ENCODE results near the gene DISP3.

Gene DISP3

GRCh38 chr1:11529763-11530730 is 51.1 kb downstream of the DISP3 start:
- no peak for DNase-seq

GRCh38 chr1:11530731-11531311 is 51.9 kb downstream of the DISP3 start:
- DNase-seq = no peak

- DNase-seq = no peak
Observed at GRCh38 chr1:11531314-11531870, 52.4 kb downstream of the DISP3 start.

DNA sequence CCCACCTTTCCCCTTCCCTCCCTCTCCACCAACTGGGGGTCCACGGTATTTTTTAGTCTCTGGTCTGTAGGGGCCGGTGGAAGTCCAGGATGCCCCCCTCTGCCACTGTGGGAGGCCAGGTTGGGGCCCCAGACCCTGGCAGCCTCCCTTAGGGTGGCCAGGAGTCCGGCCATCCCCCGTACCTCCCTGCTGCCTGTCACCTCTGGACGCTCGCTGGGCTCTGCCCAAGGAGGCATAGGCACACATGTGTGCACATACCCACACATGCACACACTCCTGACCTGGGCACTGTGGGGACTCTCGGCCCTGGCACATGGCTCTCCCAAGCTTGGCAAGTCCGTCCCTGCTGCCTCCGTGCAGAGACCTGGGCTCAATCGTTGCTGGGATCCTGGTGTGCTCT is 53.0 kb downstream of the DISP3 start:
- DNase-seq = no peak

DNA sequence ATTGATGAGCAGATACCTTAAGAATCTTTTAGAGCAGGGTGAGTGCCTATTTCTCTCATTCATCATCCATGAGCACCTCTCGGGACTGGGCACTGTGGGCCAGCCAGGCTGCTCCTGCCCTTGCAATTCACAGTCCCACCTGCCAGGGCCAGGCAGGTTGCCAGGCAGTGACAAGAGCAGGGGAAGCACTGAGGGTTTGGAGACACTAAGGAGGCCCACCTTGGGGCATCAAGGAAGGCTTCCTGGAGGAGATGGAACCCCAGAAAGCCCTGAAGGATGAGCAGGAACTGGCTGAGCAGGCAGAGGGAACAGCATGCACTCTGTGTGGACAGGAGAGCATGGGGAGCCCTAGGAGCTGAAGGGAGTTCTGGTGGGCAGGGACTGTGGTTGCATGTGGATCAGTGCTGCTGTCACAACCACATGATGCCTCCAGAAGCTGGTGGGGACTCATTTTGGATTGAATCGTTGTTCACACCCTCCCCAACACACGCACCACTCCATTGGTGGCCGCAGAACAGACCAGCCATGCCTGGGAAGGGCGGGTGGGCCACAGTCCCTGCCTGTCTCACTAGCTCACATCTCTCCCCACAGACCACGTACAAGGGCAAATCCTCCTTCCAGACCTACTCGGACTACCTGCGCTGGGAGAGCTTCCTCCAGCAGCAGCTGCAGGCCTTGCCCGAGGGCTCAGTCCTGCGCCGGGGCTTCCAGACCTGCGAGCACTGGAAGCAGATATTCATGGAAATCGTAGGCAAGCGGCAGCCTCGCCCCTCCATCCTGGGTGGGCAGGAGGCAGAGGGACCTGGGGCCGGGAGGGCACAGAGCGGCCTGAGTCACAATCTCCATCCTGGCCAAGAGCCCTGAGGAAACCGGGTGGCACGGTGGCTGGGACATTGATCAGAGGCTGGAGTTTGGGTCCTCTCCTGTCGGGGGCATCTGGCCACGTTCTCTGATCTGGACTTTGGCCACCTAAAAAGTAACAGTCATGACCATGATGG is 55.1 kb downstream of the DISP3 start:
- DNase-seq = no peak

GRCh38 chr1:11534846-11535245 is 55.9 kb downstream of the DISP3 start:
- DNase-seq = no peak

GRCh38 chr1:11535316-11535715 is 56.4 kb downstream of the DISP3 start:
- DNase-seq = no peak

DNA sequence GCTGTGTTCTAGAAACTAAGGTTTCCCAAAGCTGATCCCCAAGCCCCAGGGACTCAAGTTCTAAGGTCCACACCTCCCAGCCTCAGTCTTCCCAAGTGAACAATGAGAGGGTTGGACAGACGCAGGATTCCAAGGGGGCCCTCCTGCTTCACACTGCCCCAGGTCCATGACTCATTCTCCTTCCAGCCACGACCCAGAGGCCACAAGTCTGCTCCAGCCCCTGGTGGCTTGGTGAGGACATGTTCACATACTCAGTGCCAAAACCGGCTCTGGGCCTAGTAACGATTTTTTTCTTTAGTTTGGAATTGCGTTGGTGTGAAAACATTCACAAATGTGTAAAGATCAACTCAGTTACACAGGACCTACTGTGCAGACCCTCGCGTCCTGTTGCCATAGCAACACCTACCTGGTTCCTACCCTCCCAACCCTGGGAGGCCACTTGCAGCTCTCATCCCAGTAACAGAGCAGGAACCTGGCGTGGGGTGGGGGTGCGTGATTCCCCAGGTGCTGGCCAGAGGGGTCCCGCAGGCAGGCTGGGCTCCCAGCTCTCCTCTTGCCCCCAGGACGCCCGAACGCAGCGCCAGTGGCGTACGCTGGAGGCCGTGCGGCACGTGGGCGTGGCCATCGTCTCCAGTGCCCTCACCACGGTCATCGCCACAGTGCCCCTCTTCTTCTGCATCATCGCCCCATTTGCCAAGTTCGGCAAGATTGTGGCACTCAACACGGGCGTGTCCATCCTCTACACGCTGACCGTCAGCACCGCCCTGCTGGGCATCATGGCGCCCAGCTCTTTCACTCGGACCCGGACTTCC is 57.0 kb downstream of the DISP3 start:
- no peak for DNase-seq

- DNase-seq = no peak
Observed at GRCh38 chr1:11536573-11537379, 57.8 kb downstream of the DISP3 start.

GRCh38 chr1:11537380-11537764 is 58.4 kb downstream of the DISP3 start:
- DNase-seq = no peak

GRCh38 chr1:11537854-11538591 is 59.1 kb downstream of the DISP3 start:
- no peak for DNase-seq

DNA sequence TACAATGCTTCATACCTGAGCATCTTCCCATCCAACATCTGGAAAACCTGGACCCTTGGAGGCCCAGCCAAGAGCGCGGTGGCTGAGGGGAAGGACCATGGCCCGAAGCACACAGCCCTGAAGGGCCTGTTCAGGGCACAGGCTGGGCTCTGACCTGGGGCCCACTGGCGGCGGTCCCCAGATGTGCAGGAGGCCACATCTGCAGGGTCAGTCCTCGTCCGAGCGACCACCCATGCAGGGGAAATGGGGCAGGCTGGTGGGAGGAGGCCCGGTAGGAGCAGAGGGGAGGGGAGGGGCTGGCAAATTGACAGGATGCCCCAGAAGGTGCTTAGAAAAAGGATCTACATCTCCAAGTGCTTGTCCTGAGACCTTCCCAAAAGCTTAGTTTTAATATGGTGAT is 59.9 kb downstream of the DISP3 start:
- no peak for DNase-seq

DNA sequence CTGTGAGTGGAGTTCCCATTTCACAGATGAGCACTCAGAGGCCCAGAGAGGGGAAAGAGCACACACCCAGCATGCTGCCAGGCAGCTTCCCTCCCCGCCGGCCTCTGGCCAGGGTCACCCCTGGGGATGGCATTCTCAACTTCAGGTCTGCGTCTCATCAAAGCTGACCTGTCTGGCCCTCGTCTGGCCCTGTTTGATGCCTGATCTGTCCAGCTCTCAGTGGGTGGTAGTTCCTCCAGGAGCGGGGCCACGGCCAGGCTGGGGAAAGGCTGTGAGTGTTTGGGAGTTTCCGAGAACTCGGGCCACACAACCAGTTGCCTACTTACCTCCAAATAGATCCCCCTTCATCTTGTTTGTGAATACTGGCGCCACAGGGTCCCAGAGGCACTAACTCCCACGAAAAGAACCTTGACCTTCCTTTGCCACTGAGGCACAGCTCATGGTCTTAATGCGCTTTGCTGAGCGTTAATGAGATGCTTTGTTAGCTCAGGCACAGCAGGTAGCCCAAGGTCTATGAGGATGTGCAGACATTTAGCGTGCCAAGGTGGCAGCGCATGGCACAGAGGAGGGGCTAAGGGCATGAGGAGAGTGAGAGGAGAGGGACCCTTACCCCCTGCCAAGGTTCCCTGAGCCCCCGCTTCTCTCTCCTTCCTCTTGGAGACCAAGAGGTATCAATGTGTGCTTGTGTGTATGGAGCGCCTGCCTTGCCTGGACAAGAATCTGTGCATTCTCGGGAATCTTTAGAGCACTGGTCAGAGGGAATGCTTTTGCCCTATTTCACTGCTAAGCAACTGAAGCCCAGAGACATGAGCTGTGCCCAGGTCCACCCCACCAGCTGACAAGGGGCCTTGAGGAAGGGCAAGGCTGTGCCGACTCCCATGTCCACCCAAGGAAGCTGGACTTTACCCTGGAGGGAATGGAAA is 61.2 kb downstream of the DISP3 start:
- DNase-seq = no peak

DNA sequence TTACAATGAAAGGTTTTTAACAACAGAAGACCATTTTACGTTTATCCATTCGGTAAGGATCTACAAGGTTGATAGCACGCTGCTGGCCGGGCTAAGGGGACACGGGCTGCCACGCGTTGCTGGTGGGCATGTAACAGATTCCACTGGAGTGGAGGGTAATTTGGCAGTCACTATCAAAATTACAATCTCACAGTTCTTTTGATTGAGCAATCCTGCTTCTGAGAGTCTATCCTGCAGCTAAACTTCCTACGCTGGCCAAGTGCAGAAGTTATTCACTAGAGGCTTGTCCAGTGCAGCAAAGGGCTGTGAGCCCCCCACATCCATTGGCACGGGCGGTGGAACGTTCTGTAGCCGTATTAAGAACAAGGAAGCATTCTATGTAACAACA is 61.8 kb downstream of the DISP3 start:
- DNase-seq = no peak

DNA sequence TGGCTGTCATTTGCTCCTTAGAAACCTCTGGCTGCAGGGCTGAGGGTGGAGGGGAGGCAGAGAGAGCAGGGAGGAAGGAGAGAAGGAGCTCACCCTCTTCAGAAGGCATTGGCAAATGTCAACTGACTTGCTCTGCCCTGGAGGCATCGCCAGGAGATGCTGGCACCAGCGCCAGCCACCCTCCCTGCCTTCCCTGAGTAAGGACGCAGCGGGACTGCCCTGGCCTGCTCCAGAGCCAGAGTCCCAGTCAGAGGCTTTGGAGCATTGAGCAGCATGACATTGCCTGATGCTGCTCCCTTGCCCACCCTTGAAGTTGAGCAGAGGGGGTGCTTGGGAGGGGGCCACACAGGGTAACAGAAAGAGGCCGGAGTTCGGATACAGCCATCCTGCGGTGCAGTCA is 62.3 kb downstream of the DISP3 start:
- DNase-seq = no peak

DNA sequence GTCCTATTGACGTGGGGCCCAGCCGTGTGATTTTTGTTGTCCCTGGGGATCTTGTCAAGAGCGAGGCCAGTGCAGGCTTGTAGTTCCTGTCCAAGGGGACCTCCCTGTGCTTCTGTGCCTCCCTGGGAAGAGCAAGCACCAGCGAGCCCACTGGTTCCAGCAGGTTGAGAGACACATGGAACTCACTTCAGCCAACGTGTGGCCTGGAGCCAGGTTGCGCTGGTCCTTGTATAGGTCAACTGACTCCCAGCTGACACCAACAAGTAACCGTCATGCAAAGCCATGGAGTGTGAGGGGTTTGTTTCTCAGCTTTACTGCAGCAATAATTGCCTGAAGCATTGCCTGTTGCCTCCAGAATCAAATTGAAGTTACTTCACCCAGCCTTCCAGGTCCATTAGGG is 63.0 kb downstream of the DISP3 start:
- no peak for DNase-seq

- DNase-seq = no peak
Observed at GRCh38 chr1:11543392-11543791, 64.4 kb downstream of the DISP3 start.

DNA sequence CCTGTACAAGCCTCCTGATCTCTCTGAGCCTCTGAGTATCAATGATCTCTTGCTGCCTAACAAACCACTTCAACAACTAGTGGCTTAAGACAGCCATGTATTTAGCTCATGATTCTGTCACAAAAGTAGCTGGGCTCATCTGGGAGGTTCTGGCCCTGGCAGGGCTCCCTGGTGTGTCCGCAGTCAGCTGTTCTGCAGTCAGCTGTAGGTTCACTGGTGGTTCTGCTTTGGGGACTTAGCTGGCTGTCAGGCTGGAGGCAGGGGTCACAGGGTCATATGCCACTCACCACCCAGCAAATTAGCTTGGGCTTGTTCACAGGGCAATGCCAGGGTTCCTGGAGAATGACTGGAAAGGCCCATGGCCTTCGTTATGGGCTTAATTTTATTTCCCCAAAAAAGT is 64.8 kb downstream of the DISP3 start:
- no peak for DNase-seq

GRCh38 chr1:11546456-11546855 is 67.5 kb downstream of the DISP3 start:
- no peak for DNase-seq

All from fibroblast of skin of abdomen (primary cell).